HG02981 (cell line): ENCODE results near the gene C1QTNF12.
"Not testable (repeated sequence)": the region's sequence is repeated elsewhere in the genome, so short reads cannot be mapped to it uniquely, and the experiment has no call there.

Experiments used
- ATAC-seq: cut with Tn5 transposase; IDR thresholded peaks from one replicate; pipeline ENCODE4 v1.9.1; 2021; ENCODE audit warnings: mild to moderate bottlenecking, moderate library complexity; ENCODE audit not compliant: unreplicated experiment

C1QTNF12 gene

GRCh38 chr1:1259951-1260600, 13.6 kb upstream of the C1QTNF12 start:
- ATAC-seq = no peak

GRCh38 chr1:1259540-1259939, 13.0 kb upstream of the C1QTNF12 start:
- no peak for ATAC-seq

- no peak for ATAC-seq
Observed at GRCh38 chr1:1259119-1259488, 12.6 kb upstream of the C1QTNF12 start.

GRCh38 chr1:1256956-1257871, 10.7 kb upstream of the C1QTNF12 start:
- ATAC-seq = no peak

- no peak for ATAC-seq
Observed at GRCh38 chr1:1255611-1256010, 9.1 kb upstream of the C1QTNF12 start.

- ATAC-seq = no peak
Observed at GRCh38 chr1:1255078-1255477, 8.6 kb upstream of the C1QTNF12 start.

- no peak for ATAC-seq
Observed at GRCh38 chr1:1254667-1254998, 8.1 kb upstream of the C1QTNF12 start.

GRCh38 chr1:1253972-1254666, 7.6 kb upstream of the C1QTNF12 start:
- no peak for ATAC-seq

- no peak for ATAC-seq
Observed at GRCh38 chr1:1253314-1253713, 6.8 kb upstream of the C1QTNF12 start.

GRCh38 chr1:1250786-1251284, 4.3 kb upstream of the C1QTNF12 start:
- no peak for ATAC-seq

GRCh38 chr1:1248009-1248913, 1.7 kb upstream of the C1QTNF12 start:
- not testable (repeated sequence) for ATAC-seq

- no peak for ATAC-seq
Observed at GRCh38 chr1:1247341-1247913, 905 bp upstream of the C1QTNF12 start.

- no peak for ATAC-seq
Observed at GRCh38 chr1:1245817-1246576, 525 bp downstream of the C1QTNF12 start.

- ATAC-seq = no peak
Observed at GRCh38 chr1:1245178-1245816, 1.2 kb downstream of the C1QTNF12 start.

- ATAC-seq = no peak
Observed at GRCh38 chr1:1244192-1244811, 2.2 kb downstream of the C1QTNF12 start.

- ATAC-seq = no peak
Observed at GRCh38 chr1:1243807-1244191, 2.7 kb downstream of the C1QTNF12 start.

GRCh38 chr1:1243266-1243660, 3.3 kb downstream of the C1QTNF12 start:
- ATAC-seq = no peak

GRCh38 chr1:1242461-1243265, 3.9 kb downstream of the C1QTNF12 start:
- no peak for ATAC-seq
